ENCODE results near the gene STK38L. TPM values are rescaled to one million over a fixed set of nuclear protein-coding genes. Genes with fewer than 3 reads are reported as not detected.

Gene STK38L
- total and polyA plus RNA-seq, 2 of the 8 experiments (the other 6 are each of a cell fraction or from before 2014, with no cell fraction given), result 8.1 to 63.6 TPM

DNA sequence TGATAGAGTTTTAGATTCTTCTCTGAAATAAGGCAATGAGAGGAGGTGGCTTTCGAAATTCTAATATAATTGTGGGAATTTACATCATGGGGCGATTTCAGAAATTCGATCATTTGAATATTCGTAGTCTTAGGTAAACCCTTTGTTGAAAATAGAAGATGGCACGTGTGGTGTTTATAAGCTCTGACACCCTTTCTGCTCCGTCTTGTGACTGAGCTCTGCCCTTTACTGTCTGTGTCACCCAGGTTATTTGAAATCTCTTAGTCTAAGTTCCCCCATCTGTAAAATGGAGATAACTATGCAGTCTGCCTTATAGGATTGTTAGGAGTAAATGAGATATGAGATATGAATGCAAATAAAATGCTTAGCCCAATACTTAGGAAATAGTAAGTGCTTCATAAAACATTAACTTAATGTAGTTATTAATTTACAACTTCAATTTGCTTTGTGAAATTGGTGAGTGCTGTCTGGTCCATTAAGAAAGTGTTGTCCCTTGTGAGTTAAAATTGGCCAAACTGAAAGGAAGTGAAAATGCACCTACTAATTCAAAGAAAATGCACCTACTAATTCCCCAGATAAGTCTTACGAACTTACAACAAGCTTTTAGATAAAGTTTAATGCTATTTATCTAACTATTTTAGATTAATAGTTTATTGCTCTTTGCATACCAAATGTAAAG lies 90.1 kb downstream of the STK38L start:
- no peak overlapping the region for H2BK12ac ChIP-seq (ENCODE audit: low read depth, low read length)
- no peak overlapping the region for H2AFZ ChIP-seq (ENCODE audit: low read length)
- no peak overlapping the region for H3K14ac ChIP-seq (ENCODE audit: insufficient read length)
- H3K36me3 ChIP-seq (ENCODE audit: control insufficient read depth in 2 of 4, insufficient read depth in 4 of 4, low read length in 3 of 4), result no peaks in the 10 kb centered on the region
- H3K23ac ChIP-seq (ENCODE audit: insufficient read length), result no peak overlapping the region
- no peak overlapping the region for H4K5ac ChIP-seq (ENCODE audit: insufficient read length, low read depth, low read length)
- ChIA-PET POLR2A (ENCODE audit: partially characterized antibody) (interaction anchor here (0.8 to 2.2 kb wide), 6 partner anchors 10 to 396 kb away, joined by 3 to 11 read pairs (median 4); partner anchors contain the start of gene FGFR1OP2), CTCF (ENCODE audit: partially characterized antibody) (interaction anchor here (0.8 to 1.3 kb wide), 2 partner anchors 11 to 28 kb away, joined by 4 to 5 read pairs; no protein-coding TSS in a partner anchor)
- peak overlapping the region; percentile 70 to 88 for H3K4me2 ChIP-seq (ENCODE audit: insufficient read depth in 1 of 2, low read depth in 2 of 2, low read length in 2 of 2)
- WGBS, 2 experiments (ENCODE audit: extremely low coverage in 1 of 2, insufficient coverage in 1 of 2, insufficient read length in 1 of 2, insufficient replicate concordance in 2 of 2, low coverage in 1 of 2, low lambda C conversion rate in 2 of 2, missing lambda C conversion rate in 1 of 2), result 34% methylated on average over 7 of the region's 7 CpGs; no CpG with 5 or more reads in 1 of the 2 experiments
- no peak overlapping the region for H4K8ac ChIP-seq (ENCODE audit: extremely low read depth, insufficient read depth, low read length)
- no peaks in the 10 kb centered on the region for H3K9me3 ChIP-seq (ENCODE audit: insufficient read depth in 2 of 2, low read depth in 1 of 2, low read length in 1 of 2)
- H3K23me2 ChIP-seq (ENCODE audit: low read depth, low read length), result peaks cover 12% of the 10 kb centered on the region
- FAIRE-seq, result no peak
- H3K18ac ChIP-seq (ENCODE audit: extremely low read depth, low read length), result no peak overlapping the region
- H4K20me1 ChIP-seq (replicated peaks in 1 of 2; ENCODE audit: control insufficient read depth in 1 of 2, insufficient read depth in 2 of 2, low read length in 2 of 2), result peaks cover 0 to 3% of the 10 kb centered on the region in 2 experiments
- H3K27ac ChIP-seq (ENCODE audit: low read depth, low read length), result no peak overlapping the region
- H3K79me2 ChIP-seq (ENCODE audit: control insufficient read depth in 1 of 2, insufficient read depth in 2 of 2, low read length in 2 of 2), result peaks cover 0 to 36% of the 10 kb centered on the region in 2 experiments; a peak in 2 of 4 replicates
- no peak overlapping the region for H3K4ac ChIP-seq (replicated peaks; ENCODE audit: insufficient read length, low read depth, low read length)
- H3K79me1 ChIP-seq (ENCODE audit: low read depth, low read length), result peaks cover 3% of the 10 kb centered on the region; the same call in 1 of the 2 replicates
- peak overlapping the region; percentile 68 to 80 (median 71); a peak in 7 of 8 replicates for H3K4me3 ChIP-seq (ENCODE audit: extremely low read depth in 1 of 4, insufficient read depth in 2 of 4, low read depth in 3 of 4, low read length in 4 of 4)
- no peak overlapping the region for H3K56ac ChIP-seq (replicated peaks; ENCODE audit: insufficient read length, low read depth, low read length)
- H2BK5ac ChIP-seq (ENCODE audit: low read depth, low read length), result no peak overlapping the region
- peaks cover 3 to 14% (median 7%) of the 10 kb centered on the region in 4 experiments for H3K27me3 ChIP-seq (replicated peaks in 1 of 4; ENCODE audit: control insufficient read depth in 3 of 4, extremely low read depth in 1 of 4, insufficient read depth in 3 of 4, low read length in 3 of 4)
- no peak overlapping the region for H2BK15ac ChIP-seq (ENCODE audit: low read length)
- no peak overlapping the region for H2AK5ac ChIP-seq (ENCODE audit: low read depth, low read length)
- TF ChIP-seq POLR2AphosphoS5 (IDR thresholded peaks at IDR 0.05; ENCODE audit: low read depth, low read length) (no peak), CHD2 (IDR thresholded peaks at IDR 0.05; ENCODE audit: low read length) (no peak), NANOG (IDR thresholded peaks at IDR 0.05; ENCODE audit: insufficient read depth, low read depth, low read length, poor library complexity, severe bottlenecking) (no peak), FOSL1 (IDR thresholded peaks at IDR 0.05; ENCODE audit: insufficient read depth, low read depth, low read length) (no peak), CEBPB (IDR thresholded peaks at IDR 0.05; ENCODE audit: low read depth, low read length) (no peak), RBBP5 (IDR thresholded peaks at IDR 0.05; ENCODE audit: borderline replicate concordance, low read depth, low read length) (no peak), SIRT6 (IDR thresholded peaks at IDR 0.05; ENCODE audit: low read length) (no peak), BCL11A (IDR thresholded peaks at IDR 0.05; ENCODE audit: low read depth in 2 of 2, low read length in 2 of 2) (no peak), SUZ12 (IDR thresholded peaks at IDR 0.05; ENCODE audit: low read length) (no peak), EP300 (IDR thresholded peaks at IDR 0.05; ENCODE audit: borderline replicate concordance in 1 of 2, low read depth in 2 of 2, low read length in 2 of 2) (no peak), GABPA (IDR thresholded peaks at IDR 0.05; ENCODE audit: borderline replicate concordance, insufficient read depth, low read length) (no peak), BACH1 (IDR thresholded peaks at IDR 0.05; ENCODE audit: low read length) (no peak), CHD1 (IDR thresholded peaks at IDR 0.05; ENCODE audit: low read depth, low read length) (no peak)
- DNase-seq (ENCODE audit: low read depth in 1 of 2, low spot score in 2 of 2), result no peak
- no peak overlapping the region for H2BK20ac ChIP-seq (ENCODE audit: low read length)
- H2BK120ac ChIP-seq (replicated peaks; ENCODE audit: low read depth, low read length), result no peak overlapping the region
- H4K91ac ChIP-seq (replicated peaks; ENCODE audit: insufficient read length, low read length), result no peak overlapping the region
- H3K9ac ChIP-seq (replicated peaks in 1 of 4; ENCODE audit: extremely low read depth in 1 of 4, low read depth in 3 of 4, low read length in 3 of 4), result peak overlapping the region in 2 of 4 experiments; percentile 56 to 77; a peak in 2 of 7 replicates
- H3K4me1 ChIP-seq (replicated peaks in 1 of 4; ENCODE audit: control insufficient read depth in 3 of 4, insufficient read depth in 4 of 4, low read length in 3 of 4), result peaks cover 0 to 8% (median 2%) of the 10 kb centered on the region in 4 experiments; a peak in 5 of 7 replicates

All from H1 (cell line).